ENCODE measurements around the gene SMIM45.

SMIM45 gene

DNA sequence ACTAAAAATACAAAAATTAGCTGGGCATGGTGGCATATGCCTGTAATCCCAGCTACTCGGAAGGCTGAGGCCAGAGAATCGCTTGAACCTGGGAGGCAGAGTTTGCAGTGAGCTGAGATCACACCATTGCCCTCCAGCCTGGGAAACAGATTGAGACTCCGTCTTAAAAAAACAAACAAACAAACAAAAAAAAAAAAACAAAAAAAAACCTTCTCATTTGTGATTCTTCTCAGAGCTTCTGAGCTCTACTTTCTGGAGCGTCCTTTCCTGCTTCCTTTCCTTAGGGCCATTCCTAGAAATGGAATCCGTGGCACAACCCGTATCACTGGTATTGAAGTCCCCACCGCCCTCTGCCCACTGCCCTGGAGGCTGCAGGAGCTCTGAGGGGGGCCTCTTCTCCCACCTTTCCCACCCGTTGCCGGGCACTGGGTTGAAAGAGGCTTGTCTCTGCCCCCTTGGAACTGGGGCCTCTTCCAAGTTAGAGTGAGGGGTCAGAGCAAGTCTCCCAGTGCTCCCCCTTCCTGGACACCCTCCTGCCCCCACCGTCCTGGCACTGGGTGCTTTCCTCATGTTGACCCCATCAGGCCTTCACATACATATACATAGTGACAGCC, 35.1 kb upstream of the SMIM45 start:
- POLR2A ChIA-PET (ENCODE audit: unreplicated experiment): no interaction called here
- ATAC-seq: no peak
- H3K9ac ChIP-seq (ENCODE audit: low read length): no peak overlapping the region
- no peaks in the 10 kb centered on the region for H3K79me2 ChIP-seq (ENCODE audit: low read length)
- no TSS peak for BruUV-seq (replicated peaks)
- no peak for TF ChIP-seq EZH2 (IDR thresholded peaks at IDR 0.05; ENCODE audit: low read length, unreplicated experiment)
- TF ChIP-seq, protein P1, sequence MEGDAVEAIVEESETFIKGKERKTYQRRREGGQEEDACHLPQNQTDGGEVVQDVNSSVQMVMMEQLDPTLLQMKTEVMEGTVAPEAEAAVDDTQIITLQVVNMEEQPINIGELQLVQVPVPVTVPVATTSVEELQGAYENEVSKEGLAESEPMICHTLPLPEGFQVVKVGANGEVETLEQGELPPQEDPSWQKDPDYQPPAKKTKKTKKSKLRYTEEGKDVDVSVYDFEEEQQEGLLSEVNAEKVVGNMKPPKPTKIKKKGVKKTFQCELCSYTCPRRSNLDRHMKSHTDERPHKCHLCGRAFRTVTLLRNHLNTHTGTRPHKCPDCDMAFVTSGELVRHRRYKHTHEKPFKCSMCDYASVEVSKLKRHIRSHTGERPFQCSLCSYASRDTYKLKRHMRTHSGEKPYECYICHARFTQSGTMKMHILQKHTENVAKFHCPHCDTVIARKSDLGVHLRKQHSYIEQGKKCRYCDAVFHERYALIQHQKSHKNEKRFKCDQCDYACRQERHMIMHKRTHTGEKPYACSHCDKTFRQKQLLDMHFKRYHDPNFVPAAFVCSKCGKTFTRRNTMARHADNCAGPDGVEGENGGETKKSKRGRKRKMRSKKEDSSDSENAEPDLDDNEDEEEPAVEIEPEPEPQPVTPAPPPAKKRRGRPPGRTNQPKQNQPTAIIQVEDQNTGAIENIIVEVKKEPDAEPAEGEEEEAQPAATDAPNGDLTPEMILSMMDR (conservative IDR thresholded peaks at IDR 0.05; ENCODE audit: low read depth, low read length): no peak
- no peak for TF ChIP-seq EZH2phosphoT487 (IDR thresholded peaks at IDR 0.05; ENCODE audit: borderline replicate concordance, low read length)
- H3K27me3 ChIP-seq (ENCODE audit: low read length): no peaks in the 10 kb centered on the region
- no peaks in the 10 kb centered on the region for H3K9me2 ChIP-seq (replicated peaks; ENCODE audit: low read length)
- CTCF ChIA-PET: no interaction called here
- H3K4me2 ChIP-seq (ENCODE audit: low read length): no peak overlapping the region
- no peak for DNase-seq
- H3K4me3 ChIP-seq (ENCODE audit: low read length): no peak overlapping the region
- no peaks in the 10 kb centered on the region for H3K36me3 ChIP-seq (ENCODE audit: low read depth, low read length)
- intact Hi-C loops (cut with micrococcal nuclease): no loop called here
- peaks cover 6% of the 10 kb centered on the region for H3K4me1 ChIP-seq (ENCODE audit: insufficient read depth, low read length)
- no peaks in the 10 kb centered on the region for H4K20me1 ChIP-seq (ENCODE audit: low read length)
- H3K9me3 ChIP-seq (ENCODE audit: low read length): no peaks in the 10 kb centered on the region
- H3K27ac ChIP-seq (ENCODE audit: low read length): no peak overlapping the region
- no peak overlapping the region for H2AFZ ChIP-seq (ENCODE audit: low read length)
- H3F3A ChIP-seq (ENCODE audit: low read length, unreplicated experiment): no peaks in the 10 kb centered on the region

DNA sequence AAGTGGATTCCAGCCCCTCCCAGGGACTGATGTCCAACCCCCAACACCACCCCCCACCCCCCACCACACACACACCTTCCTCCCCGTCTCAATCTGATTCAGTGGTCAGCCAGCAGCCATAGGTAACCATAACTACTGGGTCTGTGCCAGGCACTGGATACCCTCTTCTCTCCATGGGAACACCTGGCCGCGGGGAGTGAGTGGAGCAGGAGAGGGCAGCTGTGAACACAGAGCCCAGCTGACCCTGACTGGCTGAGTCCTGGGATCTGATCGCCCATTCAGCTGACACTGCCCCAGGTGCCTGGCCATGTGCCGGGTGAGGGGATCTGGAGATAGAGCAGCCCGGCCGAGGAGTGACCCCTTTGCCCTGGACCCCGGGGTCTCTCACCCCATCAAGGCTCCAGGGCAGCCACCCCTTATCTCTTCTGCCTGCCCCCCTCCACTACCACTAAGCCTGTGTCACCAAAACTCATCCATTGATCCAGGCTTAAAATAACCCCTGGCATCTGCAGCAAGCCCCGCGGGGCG, 34.5 kb upstream of the SMIM45 start:
- no peak for ATAC-seq
- Histone ChIP-seq H3K9me2 (replicated peaks; ENCODE audit: low read length) (no peaks in the 10 kb centered on the region), H3K79me2 (ENCODE audit: low read length) (no peaks in the 10 kb centered on the region), H3K4me2 (ENCODE audit: low read length) (no peak overlapping the region), H4K20me1 (ENCODE audit: low read length) (no peaks in the 10 kb centered on the region), H3K27me3 (ENCODE audit: low read length) (no peaks in the 10 kb centered on the region), H3K9ac (ENCODE audit: low read length) (no peak overlapping the region), H3K9me3 (ENCODE audit: low read length) (no peaks in the 10 kb centered on the region), H3K4me3 (ENCODE audit: low read length) (no peak overlapping the region), H2AFZ (ENCODE audit: low read length) (no peak overlapping the region), H3K36me3 (ENCODE audit: low read depth, low read length) (no peaks in the 10 kb centered on the region), H3K4me1 (ENCODE audit: insufficient read depth, low read length) (peaks cover 6% of the 10 kb centered on the region), H3K27ac (ENCODE audit: low read length) (no peak overlapping the region), H3F3A (ENCODE audit: low read length, unreplicated experiment) (no peaks in the 10 kb centered on the region)
- ChIA-PET CTCF (no interaction called here), POLR2A (ENCODE audit: unreplicated experiment) (no interaction called here)
- no peak for TF ChIP-seq EZH2phosphoT487 (IDR thresholded peaks at IDR 0.05; ENCODE audit: borderline replicate concordance, low read length)
- no peak for TF ChIP-seq EZH2 (IDR thresholded peaks at IDR 0.05; ENCODE audit: low read length, unreplicated experiment)
- TF ChIP-seq, protein P1 (conservative IDR thresholded peaks at IDR 0.05; ENCODE audit: low read depth, low read length): no peak
- intact Hi-C loops (cut with micrococcal nuclease): no loop called here
- no TSS peak for BruUV-seq (replicated peaks)
- no peak for DNase-seq

Data from PC-3 (cell line).